ENCODE results near the gene MXRA8. TPM values are rescaled to one million over a fixed set of nuclear protein-coding genes. Genes with fewer than 3 reads are reported as not detected.

The MXRA8 gene
- total RNA-seq, 1 donor from 2014 or later: 24.3 TPM

- DNase-seq (ENCODE audit: low spot score, unreplicated experiment): no peak
- Mint-ChIP-seq H3K27ac (no peak overlapping the region), H3K4me1 (ENCODE audit: low read depth) (no peaks in the 10 kb centered on the region), H3K27me3 (no peaks in the 10 kb centered on the region), H3K36me3 (ENCODE audit: insufficient read depth) (peaks cover 1% of the 10 kb centered on the region), H3K4me3 (ENCODE audit: low read depth) (no peak overlapping the region), H3K9me3 (ENCODE audit: low read depth) (no peaks in the 10 kb centered on the region)
- no peak for TF ChIP-seq CTCF (IDR thresholded peaks at IDR 0.05; ENCODE audit: unreplicated experiment)
Observed at GRCh38 chr1:1367315-1367714, 9.0 kb upstream of the MXRA8 start.

- no peak for DNase-seq (ENCODE audit: low spot score, unreplicated experiment)
- Mint-ChIP-seq H3K4me1 (ENCODE audit: low read depth) (peaks cover 2% of the 10 kb centered on the region), H3K9me3 (ENCODE audit: low read depth) (no peaks in the 10 kb centered on the region), H3K36me3 (ENCODE audit: insufficient read depth) (no peaks in the 10 kb centered on the region), H3K27ac (no peak overlapping the region), H3K27me3 (peaks cover 4% of the 10 kb centered on the region), H3K4me3 (ENCODE audit: low read depth) (no peak overlapping the region)
- no peak for TF ChIP-seq CTCF (IDR thresholded peaks at IDR 0.05; ENCODE audit: unreplicated experiment)
Observed at GRCh38 chr1:1366699-1367066, 8.3 kb upstream of the MXRA8 start.

- Mint-ChIP-seq H3K4me1 (ENCODE audit: low read depth) (peaks cover 2% of the 10 kb centered on the region), H3K9me3 (ENCODE audit: low read depth) (no peaks in the 10 kb centered on the region), H3K36me3 (ENCODE audit: insufficient read depth) (no peaks in the 10 kb centered on the region)
Observed at GRCh38 chr1:1365875-1366698, 7.7 kb upstream of the MXRA8 start.

GRCh38 chr1:1364266-1364665 lies 5.9 kb upstream of the MXRA8 start:
- no peak for DNase-seq (ENCODE audit: low spot score, unreplicated experiment)
- Mint-ChIP-seq H3K36me3 (ENCODE audit: insufficient read depth) (no peaks in the 10 kb centered on the region), H3K4me1 (ENCODE audit: low read depth) (peaks cover 5% of the 10 kb centered on the region), H3K27me3 (peaks cover 10% of the 10 kb centered on the region), H3K9me3 (ENCODE audit: low read depth) (no peaks in the 10 kb centered on the region), H3K27ac (no peak overlapping the region), H3K4me3 (ENCODE audit: low read depth) (no peak overlapping the region)
- no peak for TF ChIP-seq CTCF (IDR thresholded peaks at IDR 0.05; ENCODE audit: unreplicated experiment)

More at GRCh38 chr1:1365875-1366698, 7.7 kb upstream of the MXRA8 start:
- TF ChIP-seq CTCF (IDR thresholded peaks at IDR 0.05; ENCODE audit: unreplicated experiment): no peak
- H3K27ac Mint-ChIP-seq: no peak overlapping the region
- H3K27me3 Mint-ChIP-seq: peaks cover 4% of the 10 kb centered on the region
- DNase-seq (ENCODE audit: low spot score, unreplicated experiment): no peak
- no peak overlapping the region for H3K4me3 Mint-ChIP-seq (ENCODE audit: low read depth)

GRCh38 chr1:1361982-1362423 lies 3.6 kb upstream of the MXRA8 start:
- Mint-ChIP-seq H3K4me3 (ENCODE audit: low read depth) (no peak overlapping the region), H3K36me3 (ENCODE audit: insufficient read depth) (no peaks in the 10 kb centered on the region), H3K27me3 (peaks cover 10% of the 10 kb centered on the region), H3K4me1 (ENCODE audit: low read depth) (peaks cover 14% of the 10 kb centered on the region), H3K27ac (no peak overlapping the region), H3K9me3 (ENCODE audit: low read depth) (no peaks in the 10 kb centered on the region)
- TF ChIP-seq CTCF (IDR thresholded peaks at IDR 0.05; ENCODE audit: unreplicated experiment): no peak
- DNase-seq (ENCODE audit: low spot score, unreplicated experiment): peak; percentile 8

All from progenitor cell of endocrine pancreas (in vitro differentiated cells).